ENCODE data around the gene D2HGDH.
"Not testable (repeated sequence)": the region's sequence is repeated elsewhere in the genome, so short reads cannot be mapped to it uniquely, and the experiment has no call there.

Gene D2HGDH

DNA sequence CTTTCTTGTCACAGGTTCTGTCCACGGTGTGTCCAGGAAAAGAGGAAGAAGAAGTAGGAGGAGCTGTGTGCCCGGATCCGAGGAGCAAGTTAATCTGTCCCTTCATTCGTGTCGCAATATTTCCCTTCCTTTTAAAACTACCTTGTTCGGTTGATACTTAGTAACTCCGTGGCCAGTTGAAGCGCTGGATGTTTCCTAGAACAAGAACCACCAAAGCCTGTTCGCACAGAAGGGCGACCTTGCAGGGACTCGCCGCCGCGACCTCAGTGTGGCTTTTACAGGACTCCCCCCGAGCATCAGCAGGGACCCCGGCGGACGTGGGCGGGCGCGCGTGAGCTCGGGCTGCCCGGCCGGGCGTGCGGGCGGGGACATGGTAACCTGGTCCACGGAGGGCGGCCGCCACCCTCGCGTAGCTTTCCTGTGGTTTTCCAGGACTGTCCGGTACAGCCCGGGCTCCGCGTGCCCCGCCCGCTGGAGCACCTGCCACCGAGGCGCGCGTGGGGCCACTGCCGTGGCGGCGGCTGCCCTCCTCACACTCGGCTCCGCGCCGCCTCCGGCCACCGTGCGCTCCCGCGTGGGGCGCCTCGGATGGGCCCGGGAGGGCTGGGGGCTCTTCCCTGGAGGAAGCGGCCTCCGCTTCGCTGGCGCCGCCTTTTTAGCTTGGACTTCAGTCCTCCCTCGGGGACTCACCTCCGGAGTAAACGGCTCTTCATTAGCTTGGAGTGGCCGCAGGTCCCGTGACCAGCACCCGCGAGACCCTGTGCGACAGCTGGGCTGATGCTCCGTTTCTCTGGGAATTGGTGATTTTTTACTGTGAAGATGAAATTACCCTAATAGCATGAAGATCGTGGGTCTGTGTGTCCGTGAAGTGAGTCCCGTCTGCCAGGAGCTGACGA lies 9.2 kb upstream of the D2HGDH start:
- no peak for DNase-seq (ENCODE audit: low read depth in 2 of 2)

DNA sequence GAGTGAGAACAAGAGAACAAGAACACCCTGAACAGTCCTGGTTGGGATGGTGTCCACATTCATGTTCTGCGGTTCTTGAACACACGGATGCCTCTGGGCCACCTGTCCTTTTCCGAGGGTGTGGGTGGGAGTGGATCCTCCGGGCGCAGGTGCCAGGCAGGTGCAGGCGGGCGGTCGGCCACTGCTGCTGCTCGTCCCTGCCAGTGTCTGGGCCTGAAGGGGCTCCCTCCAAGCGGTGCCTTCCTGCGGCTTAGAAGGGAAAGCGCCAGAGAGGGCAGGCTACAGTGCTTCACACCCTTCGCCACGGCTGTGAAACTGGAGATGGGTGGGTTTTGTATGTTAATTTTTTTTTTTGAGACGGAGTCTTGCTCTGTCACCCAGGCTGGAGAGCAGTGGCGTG lies 8.0 kb upstream of the D2HGDH start:
- DNase-seq (ENCODE audit: low read depth in 2 of 2), result no peak

DNA sequence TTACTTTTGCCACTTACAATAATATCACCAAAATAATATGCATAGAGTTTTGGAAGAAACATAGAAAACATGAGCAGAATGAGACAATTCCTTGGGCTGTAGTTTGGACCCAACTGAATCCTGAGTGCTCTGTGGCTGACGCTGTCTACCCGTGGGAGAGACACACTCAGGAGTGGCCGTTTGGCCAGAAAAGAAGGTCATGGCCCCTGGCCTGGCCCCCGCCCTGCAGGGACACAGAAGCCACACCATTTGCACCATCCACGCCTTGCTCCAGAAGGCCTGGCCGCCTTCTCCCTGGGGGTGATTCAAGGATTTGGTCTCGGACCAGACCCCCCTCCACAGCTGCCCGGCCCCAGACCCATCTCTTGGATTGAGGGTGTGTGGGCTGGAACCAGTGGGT lies 6.4 kb upstream of the D2HGDH start:
- no peak for DNase-seq (ENCODE audit: low read depth in 2 of 2)

DNA sequence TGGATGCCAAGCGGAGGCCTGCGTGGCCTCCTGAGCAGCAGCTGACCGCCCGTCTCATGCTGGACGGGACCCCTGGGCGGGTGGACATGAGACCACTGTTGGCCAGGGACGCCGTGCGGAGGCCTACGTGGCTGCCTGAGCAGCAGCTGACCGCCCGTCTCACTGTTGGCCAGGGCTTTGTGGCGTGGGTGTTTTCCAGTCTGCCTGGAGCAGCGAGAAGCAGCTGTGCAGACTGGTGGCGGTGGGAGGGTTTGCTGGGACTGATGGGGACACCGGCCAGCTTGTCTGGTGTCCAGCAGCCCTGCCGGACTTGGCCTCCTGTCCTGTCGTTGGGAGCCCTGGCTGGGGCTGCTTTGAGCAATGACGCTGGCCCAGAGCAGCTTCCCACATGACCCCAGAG lies 5.8 kb upstream of the D2HGDH start:
- DNase-seq (ENCODE audit: low read depth in 2 of 2), result no peak

DNA sequence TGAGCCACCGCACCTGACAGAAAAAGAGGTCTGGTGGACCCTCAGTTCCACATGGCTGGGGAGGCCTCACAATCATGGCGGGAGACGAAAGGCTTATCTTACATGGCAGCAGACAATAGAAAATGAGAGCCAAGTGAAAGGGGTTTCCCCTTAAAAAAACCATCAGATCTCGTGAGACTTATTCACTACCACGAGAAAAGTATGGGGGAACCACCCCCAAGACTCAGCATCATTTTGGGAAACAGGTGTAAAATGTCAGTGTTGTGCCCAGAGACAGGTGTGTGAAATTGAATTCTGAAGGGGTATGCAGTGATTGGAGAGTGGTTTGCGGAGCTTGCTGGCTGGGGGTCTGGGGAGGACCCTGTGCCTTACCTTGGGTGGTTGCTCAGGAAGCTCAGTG lies 4.6 kb upstream of the D2HGDH start:
- no peak for DNase-seq (ENCODE audit: low read depth in 2 of 2)

DNA sequence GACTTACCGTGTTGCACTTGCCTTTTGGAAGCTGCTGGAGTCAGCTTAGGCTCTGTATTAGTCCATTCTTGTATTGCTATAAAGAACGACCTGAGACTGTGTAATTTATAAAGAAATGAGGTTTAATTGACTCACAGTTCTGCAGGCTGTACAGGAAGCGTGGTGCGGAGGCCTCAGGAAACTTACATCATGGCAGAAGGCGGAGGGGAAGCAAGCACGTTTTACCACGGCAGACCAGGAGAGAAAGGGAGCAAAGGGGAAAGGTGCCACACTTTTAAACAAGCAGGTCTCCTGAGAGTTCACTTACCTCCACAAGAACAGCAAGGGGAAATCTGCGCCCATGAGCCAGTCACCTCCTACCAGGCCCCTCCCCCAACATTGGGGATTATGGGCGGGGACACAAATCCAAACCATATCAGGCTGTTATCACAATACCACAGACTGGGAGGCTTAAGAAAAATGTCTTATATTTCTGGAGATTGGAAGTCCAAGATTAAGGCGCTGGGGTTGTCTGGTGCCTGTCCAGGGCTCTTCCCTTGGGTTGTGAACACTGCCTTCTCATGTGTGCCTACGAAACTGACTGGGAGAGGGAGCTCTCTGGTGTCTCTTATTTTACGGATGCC lies 3.6 kb upstream of the D2HGDH start:
- DNase-seq (ENCODE audit: low read depth in 2 of 2), result no peak

DNA sequence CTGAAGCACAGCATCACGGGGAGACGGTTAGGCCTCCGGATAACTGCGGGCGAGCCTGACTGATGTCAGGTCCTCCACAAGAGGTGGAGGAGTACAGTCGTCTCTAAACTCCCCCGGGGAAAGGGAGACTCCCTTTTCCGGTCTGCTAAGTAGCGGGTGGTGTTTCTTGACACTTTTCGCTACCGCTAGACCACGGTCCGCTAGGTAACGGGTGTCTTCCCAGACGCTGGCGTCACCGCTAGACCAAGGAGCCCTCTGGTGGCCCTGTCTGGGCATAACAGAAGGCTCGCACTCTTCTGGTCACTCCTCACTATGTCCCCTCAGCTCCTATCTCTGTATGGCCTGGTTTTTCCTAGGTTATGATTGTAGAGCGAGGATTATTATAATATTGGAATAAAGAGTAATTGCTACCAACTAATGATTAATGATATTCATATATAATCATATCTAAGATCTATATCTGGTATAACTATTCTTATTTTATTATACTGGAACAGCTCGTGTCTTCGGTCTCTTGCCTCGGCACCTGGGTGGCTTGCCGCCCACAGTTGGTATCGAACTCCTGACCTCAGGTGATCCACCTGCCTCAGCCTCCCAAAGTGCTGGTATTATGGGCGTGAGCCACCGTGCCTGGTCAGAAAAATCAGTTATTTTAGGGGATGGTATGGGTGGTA lies 1.8 kb upstream of the D2HGDH start:
- peak; percentile 22 to 47 for DNase-seq (ENCODE audit: low read depth in 2 of 2)

GRCh38 chr2:241733391-241734207 lies 831 bp upstream of the D2HGDH start:
- no peak for DNase-seq (ENCODE audit: low read depth in 2 of 2)

DNA sequence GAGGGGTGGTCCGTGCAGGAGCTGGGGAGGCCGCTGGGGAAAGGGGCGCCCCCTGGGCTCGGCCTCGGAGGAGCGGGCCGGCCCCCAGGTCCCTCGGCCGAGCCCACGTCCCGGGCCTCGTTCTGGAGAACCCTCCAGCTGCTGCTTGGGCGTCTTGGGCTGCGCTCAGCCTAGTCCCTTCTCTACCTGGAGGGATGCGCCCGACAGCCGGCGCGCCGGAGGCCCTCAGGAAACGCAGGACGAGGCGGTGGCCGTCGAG lies 293 bp upstream of the D2HGDH start:
- no peak for DNase-seq (ENCODE audit: low read depth in 2 of 2)

DNA sequence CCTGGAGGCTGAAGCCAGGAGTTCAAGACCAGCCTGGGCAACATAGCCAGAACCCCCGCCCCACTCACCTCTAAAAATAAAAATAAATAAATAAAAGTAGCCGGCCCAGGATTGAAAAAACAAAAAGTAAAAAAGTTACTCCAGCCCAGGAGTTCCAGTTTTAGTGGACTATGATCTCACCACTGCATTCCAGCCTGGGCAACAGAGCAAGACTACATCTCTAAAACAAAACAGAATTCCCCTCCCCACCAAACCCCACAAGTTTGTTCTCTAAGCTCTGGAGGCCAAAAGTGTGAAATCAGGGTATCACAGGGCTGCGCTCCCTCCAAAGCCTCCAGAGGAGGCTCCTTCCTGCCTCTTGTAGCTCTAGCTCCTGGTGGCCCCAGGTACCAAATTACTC lies 1.7 kb downstream of the D2HGDH start:
- DNase-seq (ENCODE audit: low read depth in 2 of 2), result no peak

GRCh38 chr2:241738040-241738686 lies 3.7 kb downstream of the D2HGDH start:
- DNase-seq (ENCODE audit: low read depth in 2 of 2), result no peak

- no peak for DNase-seq (ENCODE audit: low read depth in 2 of 2)
Measured at GRCh38 chr2:241739177-241739576, 4.7 kb downstream of the D2HGDH start.

DNA sequence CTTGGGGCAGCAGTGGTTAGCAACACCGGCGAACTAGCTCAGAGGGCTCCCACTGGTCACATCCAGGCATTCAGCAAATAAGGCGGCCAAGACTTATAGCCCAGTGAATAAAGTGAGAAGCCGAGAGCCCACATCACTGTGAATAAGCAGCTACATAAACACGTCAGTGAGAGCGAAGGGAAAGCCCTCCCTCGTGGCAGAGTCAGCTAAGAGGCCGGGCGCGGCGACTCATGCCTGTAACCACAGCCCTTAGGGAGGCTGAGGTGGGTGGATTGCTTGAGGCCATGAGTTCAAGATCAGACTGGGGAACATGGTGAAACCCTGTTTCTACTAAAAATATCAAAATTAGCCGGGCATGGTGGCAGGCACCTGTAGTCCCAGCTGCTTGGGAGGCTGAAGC lies 5.2 kb downstream of the D2HGDH start:
- peak; percentile 41 to 56 for DNase-seq (ENCODE audit: low read depth in 2 of 2)

GRCh38 chr2:241741016-241741415 lies 6.6 kb downstream of the D2HGDH start:
- DNase-seq (ENCODE audit: low read depth in 2 of 2), result peak in 1 of 2 donors; percentile 23

DNA sequence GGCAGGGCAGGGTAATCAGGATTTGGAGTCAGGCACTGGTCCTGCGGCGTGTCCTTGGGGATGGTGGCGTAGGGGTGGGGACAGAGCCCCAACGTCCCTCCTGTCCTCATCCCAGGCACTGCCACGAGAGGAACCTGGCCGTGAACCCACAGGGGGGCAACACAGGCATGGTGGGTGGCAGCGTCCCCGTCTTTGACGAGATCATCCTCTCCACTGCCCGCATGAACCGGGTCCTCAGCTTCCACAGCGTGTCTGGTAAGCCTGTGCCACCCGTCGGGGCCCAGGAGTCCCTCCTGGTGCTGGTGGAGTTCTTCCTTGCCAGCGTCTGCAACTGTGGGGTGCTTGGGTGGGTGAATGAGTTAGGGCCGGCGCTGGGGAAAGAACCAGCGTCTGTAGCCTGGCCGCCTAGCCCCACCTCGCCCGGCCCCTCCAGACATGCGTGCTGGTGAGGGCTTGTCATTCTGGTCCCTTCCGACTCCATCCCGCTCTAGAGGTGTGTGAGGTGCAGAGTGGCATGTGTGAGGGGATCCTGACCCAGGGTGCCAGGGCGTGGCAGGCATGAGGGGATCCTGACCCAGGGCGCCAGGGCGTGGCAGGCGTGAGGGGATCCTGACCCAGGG lies 8.0 kb downstream of the D2HGDH start:
- no peak for DNase-seq (ENCODE audit: low read depth in 2 of 2)

DNA sequence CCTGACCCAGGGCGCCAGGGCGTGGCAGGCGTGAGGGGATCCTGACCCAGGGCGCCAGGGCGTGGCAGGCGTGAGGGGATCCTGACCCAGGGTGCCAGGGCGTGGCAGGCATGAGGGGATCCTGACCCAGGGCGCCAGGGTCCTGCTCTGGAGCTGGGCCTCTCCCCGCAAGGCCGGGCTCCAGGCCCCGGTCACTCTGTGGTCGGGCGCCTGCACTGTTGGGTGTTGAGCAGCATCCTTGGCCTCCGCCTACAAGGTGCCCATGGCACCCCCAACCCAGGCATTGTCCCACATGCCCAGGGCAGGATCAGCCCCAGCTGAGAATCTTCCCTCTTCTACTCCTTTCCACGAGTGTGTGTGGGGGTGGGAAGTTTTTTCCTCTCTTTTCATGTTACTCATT lies 8.6 kb downstream of the D2HGDH start:
- DNase-seq (ENCODE audit: low read depth in 2 of 2), result not testable (repeated sequence)

GRCh38 chr2:241743620-241744019 lies 9.2 kb downstream of the D2HGDH start:
- DNase-seq (ENCODE audit: low read depth in 2 of 2), result no peak

DNA sequence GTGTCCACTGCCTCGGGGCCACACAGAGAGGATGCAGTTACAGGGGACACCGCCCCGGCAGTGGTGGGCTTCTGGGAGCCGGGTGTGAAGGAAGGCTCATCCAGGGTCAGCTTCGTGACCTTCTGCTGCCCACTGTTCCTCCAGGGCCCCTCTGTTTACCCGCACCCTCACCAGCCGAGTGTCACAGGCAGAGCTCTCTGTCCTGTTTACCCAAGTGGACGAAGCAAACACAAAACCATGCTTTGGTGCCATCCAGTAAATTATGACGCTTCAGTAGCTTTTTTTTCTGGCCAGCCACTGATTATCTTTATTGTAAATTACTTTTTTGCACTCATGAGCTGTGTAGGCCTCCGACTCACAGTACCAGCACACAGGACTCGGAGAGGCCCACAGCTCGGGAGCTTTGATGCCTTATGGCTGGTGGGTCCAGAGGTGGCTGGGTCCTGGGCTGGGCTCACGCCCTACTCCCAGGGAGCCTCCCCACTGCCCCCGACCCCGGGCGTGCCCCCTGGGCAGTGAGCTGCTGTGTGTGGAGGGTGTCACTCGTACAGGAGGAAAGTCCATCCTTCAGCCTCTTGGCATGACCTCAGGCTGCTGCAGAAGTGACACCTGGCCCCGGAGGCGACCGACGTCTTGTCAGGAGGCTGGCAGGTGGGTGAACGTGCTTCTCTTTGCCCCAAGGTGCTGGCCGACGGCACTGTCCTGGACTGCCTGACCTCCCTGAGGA lies 9.8 kb downstream of the D2HGDH start:
- DNase-seq (ENCODE audit: low read depth in 2 of 2), result no peak

- no peak for DNase-seq (ENCODE audit: low read depth in 2 of 2)
Measured at GRCh38 chr2:241745276-241745675, 10.8 kb downstream of the D2HGDH start.

DNA sequence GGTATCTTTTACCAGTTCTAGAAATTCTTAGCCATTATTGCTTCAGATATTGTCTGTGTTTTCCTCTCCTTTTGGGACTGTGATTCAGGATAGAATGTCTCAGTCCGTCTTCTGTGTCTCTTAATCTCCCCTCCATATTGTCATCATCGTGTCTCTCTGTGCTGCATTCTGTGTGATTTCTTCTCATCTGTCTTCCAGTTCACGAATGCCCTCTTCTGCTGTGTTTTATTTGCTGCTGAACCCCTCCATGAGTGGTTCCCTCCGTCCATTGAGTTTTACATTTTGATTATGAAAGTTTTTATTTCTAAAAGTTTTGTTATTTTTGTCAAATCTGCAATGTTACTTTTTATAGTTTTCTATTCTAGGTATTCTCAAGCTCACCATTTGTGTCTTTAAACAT lies 11.7 kb downstream of the D2HGDH start:
- DNase-seq (ENCODE audit: low read depth in 2 of 2), result no peak

Data from stimulated activated CD8-positive, alpha-beta memory T cell treated with anti-CD3 and anti-CD28 coated beads, Interleukin-7, amount 100 ng/mL, for 4 hours (primary cell).